Suprapubic skin (tissue), 3 donors: ENCODE measurements around the gene TYRO3.

Experiments
- CTCF ChIP-seq, 2 donors: fragments of 200-600 bp in 1 of 2; fragments of 450-650 bp in 1 of 2; sonication (generic) in 1 of 2; IDR thresholded peaks; one replicate each; pipeline ENCODE4 v1.5.1; 2016 to 2019; ENCODE audit warnings: antibody characterized with exemption in 2 of 2, mild to moderate bottlenecking in 1 of 2, moderate library complexity in 1 of 2
- POLR2AphosphoS5 ChIP-seq, 3 donors: sonication (generic); formaldehyde crosslinking; IDR thresholded peaks; one replicate each; pipeline ENCODE4 v1.6.1; 2017; ENCODE audit warnings: antibody characterized with exemption in 3 of 3

GRCh38 chr15:41578736-41579383 is 19.8 kb downstream of the TYRO3 start:
- no peak for TF ChIP-seq CTCF (IDR thresholded peaks at IDR 0.05)
- TF ChIP-seq POLR2AphosphoS5 (IDR thresholded peaks at IDR 0.05), result no peak
